ENCODE measurements around the gene ALPL.

ALPL gene

GRCh38 chr1:21525340-21525717 lies 16.1 kb downstream of the ALPL start:
- Histone ChIP-seq H3K4me2 (ENCODE audit: low read length) (peak overlapping the region; percentile 34; the same call in 1 of the 2 replicates), H3K4me1 (ENCODE audit: insufficient read depth, low read length, severe bottlenecking) (peaks cover 17% of the 10 kb centered on the region), H3K27me3 (ENCODE audit: insufficient read depth, low read length) (no peaks in the 10 kb centered on the region; the same call in 1 of the 2 replicates)

GRCh38 chr1:21526441-21526840 lies 17.2 kb downstream of the ALPL start:
- Histone ChIP-seq H4K20me1 (ENCODE audit: insufficient read depth, low read length) (no peaks in the 10 kb centered on the region), H3F3A (ENCODE audit: insufficient read depth, low read length) (no peaks in the 10 kb centered on the region), H3K9me3 (ENCODE audit: low read length) (no peaks in the 10 kb centered on the region), H3K9ac (ENCODE audit: low read length) (no peak overlapping the region), H3K27me3 (ENCODE audit: insufficient read depth, low read length) (no peaks in the 10 kb centered on the region; the same call in 1 of the 2 replicates), H3K4me3 (ENCODE audit: low read depth, low read length, poor library complexity, severe bottlenecking) (no peak overlapping the region), H3K4me1 (ENCODE audit: insufficient read depth, low read length, severe bottlenecking) (peaks cover 17% of the 10 kb centered on the region), H3K9me2 (ENCODE audit: low read depth, low read length) (no peaks in the 10 kb centered on the region), H3K79me2 (ENCODE audit: insufficient read depth, low read length) (no peaks in the 10 kb centered on the region), H3K36me3 (ENCODE audit: insufficient read depth, low read length) (no peaks in the 10 kb centered on the region), H3K4me2 (ENCODE audit: low read length) (no peak overlapping the region), H2AFZ (ENCODE audit: low read length) (no peak overlapping the region), H3K27ac (ENCODE audit: low read depth, low read length, poor library complexity, severe bottlenecking) (no peak overlapping the region)
- TF ChIP-seq CTCF (IDR thresholded peaks at IDR 0.05; ENCODE audit: low read length) (no peak), EZH2 (IDR thresholded peaks at IDR 0.05; ENCODE audit: borderline replicate concordance, low read length) (no peak)

More at GRCh38 chr1:21525340-21525717, 16.1 kb downstream of the ALPL start:
- Histone ChIP-seq H3K4me3 (ENCODE audit: low read depth, low read length, poor library complexity, severe bottlenecking) (no peak overlapping the region), H3K36me3 (ENCODE audit: insufficient read depth, low read length) (no peaks in the 10 kb centered on the region), H3F3A (ENCODE audit: insufficient read depth, low read length) (no peaks in the 10 kb centered on the region), H3K79me2 (ENCODE audit: insufficient read depth, low read length) (no peaks in the 10 kb centered on the region), H4K20me1 (ENCODE audit: insufficient read depth, low read length) (no peaks in the 10 kb centered on the region), H3K9me3 (ENCODE audit: low read length) (no peaks in the 10 kb centered on the region), H2AFZ (ENCODE audit: low read length) (no peak overlapping the region), H3K9me2 (ENCODE audit: low read depth, low read length) (no peaks in the 10 kb centered on the region), H3K9ac (ENCODE audit: low read length) (no peak overlapping the region; the same call in 1 of the 2 replicates), H3K27ac (ENCODE audit: low read depth, low read length, poor library complexity, severe bottlenecking) (no peak overlapping the region)
- no peak for TF ChIP-seq CTCF (IDR thresholded peaks at IDR 0.05; ENCODE audit: low read length)
- TF ChIP-seq EZH2 (IDR thresholded peaks at IDR 0.05; ENCODE audit: borderline replicate concordance, low read length), result no peak

DNA sequence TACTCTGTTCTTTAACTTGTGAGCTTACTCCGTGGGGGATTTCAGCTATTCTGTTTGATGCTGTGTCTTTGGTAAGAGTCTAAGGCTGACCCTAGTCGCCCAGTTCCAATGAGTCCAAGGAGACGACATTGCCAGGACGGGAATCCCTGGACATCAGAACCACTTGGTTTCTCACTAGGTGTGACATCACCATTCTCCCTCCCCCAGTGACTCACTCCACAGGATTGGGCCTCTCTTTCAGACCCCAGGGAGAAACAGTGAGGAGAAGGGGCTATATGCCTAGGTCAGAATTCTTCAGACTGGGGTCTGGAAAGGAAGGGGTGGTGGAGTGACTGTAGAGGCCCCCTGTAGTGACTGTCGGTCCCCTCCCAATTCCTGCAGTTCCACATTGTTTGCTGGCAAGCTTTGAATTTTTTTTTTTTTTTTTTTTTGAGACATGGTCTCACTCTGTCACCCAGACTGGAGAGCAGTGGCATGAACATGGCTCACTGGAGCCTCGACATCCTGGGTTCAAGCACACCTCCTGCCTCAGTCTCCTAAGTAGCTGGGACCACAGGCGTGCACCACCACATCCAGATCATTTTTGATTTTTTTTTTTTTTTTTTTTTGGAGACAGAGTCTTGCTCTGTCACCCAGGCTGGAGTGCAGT lies 21.3 kb downstream of the ALPL start:
- H3K4me3 ChIP-seq (ENCODE audit: low read depth, low read length, poor library complexity, severe bottlenecking), result no peak overlapping the region
- no peaks in the 10 kb centered on the region for H4K20me1 ChIP-seq (ENCODE audit: insufficient read depth, low read length)
- no peaks in the 10 kb centered on the region for H3F3A ChIP-seq (ENCODE audit: insufficient read depth, low read length)
- no peak overlapping the region for H3K4me2 ChIP-seq (ENCODE audit: low read length)
- no peaks in the 10 kb centered on the region for H3K36me3 ChIP-seq (ENCODE audit: insufficient read depth, low read length)
- H3K4me1 ChIP-seq (ENCODE audit: insufficient read depth, low read length, severe bottlenecking), result no peaks in the 10 kb centered on the region
- H3K9me2 ChIP-seq (ENCODE audit: low read depth, low read length), result no peaks in the 10 kb centered on the region
- no peaks in the 10 kb centered on the region for H3K79me2 ChIP-seq (ENCODE audit: insufficient read depth, low read length)
- TF ChIP-seq EZH2 (IDR thresholded peaks at IDR 0.05; ENCODE audit: borderline replicate concordance, low read length), result no peak
- no peak for TF ChIP-seq CTCF (IDR thresholded peaks at IDR 0.05; ENCODE audit: low read length)
- H2AFZ ChIP-seq (ENCODE audit: low read length), result no peak overlapping the region
- H3K27me3 ChIP-seq (ENCODE audit: insufficient read depth, low read length), result no peaks in the 10 kb centered on the region; the same call in 1 of the 2 replicates
- no peaks in the 10 kb centered on the region for H3K9me3 ChIP-seq (ENCODE audit: low read length)
- H3K9ac ChIP-seq (ENCODE audit: low read length), result no peak overlapping the region
- H3K27ac ChIP-seq (ENCODE audit: low read depth, low read length, poor library complexity, severe bottlenecking), result no peak overlapping the region
